Neutrophil (primary cell): ENCODE data around the gene EYA2.
"Not testable (repeated sequence)": the region's sequence is repeated elsewhere in the genome, so short reads cannot be mapped to it uniquely, and the experiment has no call there.

Experiments
- H3K27ac ChIP-seq: fragments of 200-600 bp; sonication (generic); 2 replicates; pipeline ENCODE4 v1.5.1; 2016; ENCODE audit warnings: mild to moderate bottlenecking, moderate library complexity
- H3K27me3 ChIP-seq: fragments of 200-600 bp; sonication (generic); 2 replicates; pipeline ENCODE4 v1.6.0; 2016; ENCODE audit warnings: mild to moderate bottlenecking
- H3K36me3 ChIP-seq: fragments of 200-600 bp; sonication (generic); 2 replicates; pipeline ENCODE4 v1.5.1; 2017
- H3K4me1 ChIP-seq, 2 experiments: fragments of 200-600 bp in 1 of 2; sonication (generic) in 1 of 2; 1 replicate in 1 of 2; 2 replicates in 1 of 2; pipeline versions ENCODE4 v1.5.1 to v1.6.1; 2013 to 2016; ENCODE audit warnings: low read depth in 1 of 2, low read length in 1 of 2, mild to moderate bottlenecking in 1 of 2, moderate library complexity in 1 of 2; ENCODE audit not compliant: control insufficient read depth in 1 of 2, insufficient read depth in 1 of 2
- H3K4me3 ChIP-seq, 2 experiments: fragments of 200-600 bp in 1 of 2; sonication (generic) in 1 of 2; 1 replicate in 1 of 2; 2 replicates in 1 of 2; pipeline ENCODE4 v1.5.1; 2013 to 2016; ENCODE audit warnings: low read depth in 1 of 2, low read length in 1 of 2, mild to moderate bottlenecking in 1 of 2, moderate library complexity in 1 of 2
- H3K9me3 ChIP-seq: fragments of 200-600 bp; sonication (generic); 2 replicates; pipeline ENCODE4 v1.5.1; 2016
- TF ChIP-seq, protein P1 (sequence below): fragments of 200-600 bp; sonication (generic); IDR thresholded peaks from 2 replicates; pipeline ENCODE4 v1.5.1; 2016; ENCODE audit warnings: antibody characterized with exemption

The EYA2 gene

DNA sequence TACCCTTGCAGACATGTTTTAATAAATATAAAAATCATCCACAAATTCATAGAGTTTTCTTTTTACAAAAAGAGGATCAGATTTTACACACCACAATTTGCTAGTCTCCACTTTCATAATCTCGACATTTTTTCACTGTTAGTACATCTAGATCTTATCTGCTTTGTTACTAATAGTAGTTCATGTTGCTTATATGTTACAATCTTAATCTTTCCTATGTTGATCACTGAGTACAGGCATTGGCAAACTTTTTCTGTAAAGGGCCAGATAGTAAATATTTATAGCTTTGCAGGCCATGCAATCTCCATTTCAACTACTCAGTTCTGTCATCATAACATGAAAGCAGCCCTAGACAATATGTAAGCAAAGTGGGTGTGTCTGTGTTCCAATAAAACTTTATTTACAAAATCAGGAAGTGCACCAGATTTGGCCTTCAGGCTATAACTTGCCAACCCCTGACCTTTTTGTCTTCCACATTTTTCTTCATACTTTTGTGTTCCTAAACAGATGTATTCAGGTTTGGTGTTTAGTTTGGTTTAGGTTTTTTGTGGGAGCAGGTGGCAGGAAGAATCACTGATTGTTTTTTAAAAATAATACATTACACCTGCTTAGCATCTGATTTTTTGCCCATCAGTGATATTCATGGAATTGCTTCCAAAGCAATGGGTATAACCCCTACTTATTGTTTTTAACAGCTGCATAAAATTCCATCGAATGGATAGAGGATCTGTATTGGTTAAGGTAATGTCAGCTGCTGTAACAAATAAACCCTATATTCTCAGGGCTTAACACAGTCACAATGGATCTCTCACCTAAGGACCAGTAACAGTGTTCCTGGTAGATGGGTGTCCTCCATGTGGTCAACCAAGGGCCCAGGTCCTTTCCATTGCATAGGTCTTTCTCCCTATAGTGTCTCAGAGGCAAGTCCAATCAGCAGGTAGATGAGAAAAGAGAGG lies 61.2 kb downstream of the EYA2 start:
- H3K4me3 ChIP-seq: no peak overlapping the region
- H3K27ac ChIP-seq: no peak overlapping the region

DNA sequence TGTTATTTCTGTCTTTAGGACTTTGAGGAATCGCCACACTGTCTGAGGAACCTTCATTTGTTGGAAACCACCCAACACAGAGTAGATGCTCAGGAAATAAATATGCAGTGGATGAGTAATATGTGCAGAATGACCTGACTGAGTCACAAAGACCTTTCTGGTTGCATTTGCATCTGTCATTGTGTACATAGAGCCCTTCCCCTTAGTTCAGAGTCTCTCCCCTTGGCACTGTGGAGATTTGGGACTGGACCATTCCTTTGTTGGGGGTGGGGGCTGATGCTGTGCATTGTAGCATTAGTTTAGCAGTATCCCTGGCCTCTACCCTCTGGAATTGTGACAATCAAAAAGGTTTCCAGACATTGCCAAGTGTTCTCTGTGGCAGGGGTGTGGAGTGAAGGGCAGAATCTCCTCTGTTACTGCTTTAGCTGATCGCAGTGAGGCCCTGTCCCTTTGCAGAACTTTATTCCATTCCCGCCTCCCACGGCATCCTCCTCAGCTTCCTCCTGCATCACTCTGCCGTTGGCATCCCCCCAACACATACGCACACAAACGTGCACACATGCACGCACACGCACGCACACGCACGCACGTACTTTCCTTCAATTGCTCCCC lies 64.5 kb downstream of the EYA2 start:
- no peaks in the 10 kb centered on the region for H3K9me3 ChIP-seq
- no peaks in the 10 kb centered on the region for H3K36me3 ChIP-seq
- no peaks in the 10 kb centered on the region for H3K4me1 ChIP-seq
- H3K4me3 ChIP-seq: no peak overlapping the region
- H3K27me3 ChIP-seq: no peaks in the 10 kb centered on the region
- TF ChIP-seq, protein P1, sequence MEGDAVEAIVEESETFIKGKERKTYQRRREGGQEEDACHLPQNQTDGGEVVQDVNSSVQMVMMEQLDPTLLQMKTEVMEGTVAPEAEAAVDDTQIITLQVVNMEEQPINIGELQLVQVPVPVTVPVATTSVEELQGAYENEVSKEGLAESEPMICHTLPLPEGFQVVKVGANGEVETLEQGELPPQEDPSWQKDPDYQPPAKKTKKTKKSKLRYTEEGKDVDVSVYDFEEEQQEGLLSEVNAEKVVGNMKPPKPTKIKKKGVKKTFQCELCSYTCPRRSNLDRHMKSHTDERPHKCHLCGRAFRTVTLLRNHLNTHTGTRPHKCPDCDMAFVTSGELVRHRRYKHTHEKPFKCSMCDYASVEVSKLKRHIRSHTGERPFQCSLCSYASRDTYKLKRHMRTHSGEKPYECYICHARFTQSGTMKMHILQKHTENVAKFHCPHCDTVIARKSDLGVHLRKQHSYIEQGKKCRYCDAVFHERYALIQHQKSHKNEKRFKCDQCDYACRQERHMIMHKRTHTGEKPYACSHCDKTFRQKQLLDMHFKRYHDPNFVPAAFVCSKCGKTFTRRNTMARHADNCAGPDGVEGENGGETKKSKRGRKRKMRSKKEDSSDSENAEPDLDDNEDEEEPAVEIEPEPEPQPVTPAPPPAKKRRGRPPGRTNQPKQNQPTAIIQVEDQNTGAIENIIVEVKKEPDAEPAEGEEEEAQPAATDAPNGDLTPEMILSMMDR: no peak
- no peak overlapping the region for H3K27ac ChIP-seq

More for the DNA sequence above, 61.2 kb downstream of the EYA2 start:
- H3K27me3 ChIP-seq: no peaks in the 10 kb centered on the region
- no peaks in the 10 kb centered on the region for H3K9me3 ChIP-seq
- TF ChIP-seq, protein P1: no peak
- H3K36me3 ChIP-seq: no peaks in the 10 kb centered on the region
- H3K4me1 ChIP-seq: no peaks in the 10 kb centered on the region

DNA sequence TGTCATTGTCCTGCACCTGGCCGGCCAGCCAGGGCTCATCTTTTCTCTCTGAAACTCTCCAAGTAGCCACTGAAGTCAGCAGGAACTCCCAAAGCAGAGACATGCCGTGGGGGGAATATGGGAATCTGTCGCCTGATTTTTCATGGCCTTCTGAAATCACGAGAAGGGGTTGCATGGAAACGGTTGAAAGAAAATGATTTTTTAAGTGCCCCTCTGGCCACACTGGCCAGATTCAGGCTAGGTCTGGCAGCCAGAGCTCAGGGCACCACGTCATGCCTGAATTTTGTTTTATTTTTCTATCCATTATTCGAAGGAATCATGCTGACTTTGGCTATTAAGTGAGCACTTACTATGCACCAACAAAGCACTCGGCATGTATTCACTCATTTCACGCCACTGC lies 65.2 kb downstream of the EYA2 start:
- Histone ChIP-seq H3K4me3 (no peak overlapping the region), H3K4me1 (no peaks in the 10 kb centered on the region)

DNA sequence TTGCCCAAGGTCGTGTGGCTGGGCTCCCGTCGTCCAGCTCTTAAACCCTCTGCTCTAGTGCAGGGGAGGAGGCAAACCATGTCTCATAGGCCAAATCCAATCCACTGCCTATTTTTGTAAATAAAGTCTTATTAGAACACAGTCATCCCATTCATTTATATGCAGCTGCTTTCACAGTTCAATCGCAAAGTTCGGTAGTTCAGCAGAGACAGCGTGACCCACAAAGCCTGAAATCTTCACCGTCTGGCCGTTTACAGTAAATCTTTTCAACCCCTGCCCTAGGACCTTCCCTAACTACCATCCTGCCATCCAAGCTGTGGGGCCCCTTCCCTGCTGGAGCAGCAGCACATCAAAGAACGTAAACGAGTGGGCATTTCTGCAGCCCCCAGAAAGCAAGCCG lies 65.9 kb downstream of the EYA2 start:
- Histone ChIP-seq H3K4me1 (no peaks in the 10 kb centered on the region), H3K4me3 (no peak overlapping the region), H3K36me3 (no peaks in the 10 kb centered on the region), H3K27ac (no peak overlapping the region), H3K27me3 (no peaks in the 10 kb centered on the region), H3K9me3 (no peaks in the 10 kb centered on the region)
- TF ChIP-seq, protein P1: no peak

More for the DNA sequence above, 65.2 kb downstream of the EYA2 start:
- Histone ChIP-seq H3K27ac (no peak overlapping the region), H3K27me3 (no peaks in the 10 kb centered on the region), H3K36me3 (no peaks in the 10 kb centered on the region), H3K9me3 (no peaks in the 10 kb centered on the region)
- TF ChIP-seq, protein P1: no peak

DNA sequence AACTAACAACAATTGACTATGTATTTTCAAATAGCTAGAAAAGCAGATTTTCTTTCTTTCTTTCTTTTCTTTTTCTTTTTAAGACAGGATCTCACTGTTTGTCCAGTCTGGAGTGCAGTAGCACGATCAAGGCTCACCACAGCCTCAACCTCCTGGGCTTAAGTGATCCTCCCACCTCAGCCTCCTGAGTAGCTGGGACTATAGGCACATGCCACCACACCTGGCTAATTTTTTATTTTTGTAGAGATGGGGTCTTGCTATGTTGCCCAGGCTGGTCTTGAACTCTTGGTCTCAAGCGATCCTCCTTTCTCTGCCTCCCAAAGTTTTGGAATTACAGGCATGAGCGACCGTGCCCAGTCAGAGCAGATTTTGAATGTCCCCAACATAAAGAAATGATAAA lies 67.3 kb downstream of the EYA2 start:
- not testable (repeated sequence) for H3K27me3 ChIP-seq, H3K27ac ChIP-seq, H3K36me3 ChIP-seq, H3K9me3 ChIP-seq, H3K4me1 ChIP-seq, H3K4me3 ChIP-seq
